HUES48 (cell line): ENCODE results near the gene MON2.

Experiments
- H3K27ac ChIP-seq: one replicate; pipeline ENCODE4 v1.7.0; 2013; ENCODE audit warnings: low read depth, low read length, inconsistent platforms
- H3K27me3 ChIP-seq: 2 replicates; pipeline ENCODE4 v1.6.1; 2013; ENCODE audit warnings: mild to moderate bottlenecking, low read length; ENCODE audit not compliant: control insufficient read depth, insufficient read depth
- H3K36me3 ChIP-seq: 2 replicates; pipeline ENCODE4 v1.6.1; 2013; ENCODE audit warnings: low read length; ENCODE audit not compliant: control insufficient read depth, insufficient read depth
- H3K4me1 ChIP-seq: 2 replicates; pipeline ENCODE4 v1.6.1; 2013; ENCODE audit warnings: mild to moderate bottlenecking, low read length; ENCODE audit not compliant: control insufficient read depth, insufficient read depth
- H3K4me3 ChIP-seq: 2 replicates; pipeline ENCODE4 v1.5.1; 2013; ENCODE audit warnings: mild to moderate bottlenecking, low read depth, low read length
- H3K9ac ChIP-seq: 2 replicates; pipeline ENCODE4 v1.6.1; 2013; ENCODE audit warnings: mild to moderate bottlenecking, low read depth, low read length, moderate library complexity
- H3K9me3 ChIP-seq: 2 replicates; pipeline ENCODE4 v1.6.1; 2013; ENCODE audit warnings: low read length; ENCODE audit not compliant: control insufficient read depth, insufficient read depth

MON2 gene

DNA sequence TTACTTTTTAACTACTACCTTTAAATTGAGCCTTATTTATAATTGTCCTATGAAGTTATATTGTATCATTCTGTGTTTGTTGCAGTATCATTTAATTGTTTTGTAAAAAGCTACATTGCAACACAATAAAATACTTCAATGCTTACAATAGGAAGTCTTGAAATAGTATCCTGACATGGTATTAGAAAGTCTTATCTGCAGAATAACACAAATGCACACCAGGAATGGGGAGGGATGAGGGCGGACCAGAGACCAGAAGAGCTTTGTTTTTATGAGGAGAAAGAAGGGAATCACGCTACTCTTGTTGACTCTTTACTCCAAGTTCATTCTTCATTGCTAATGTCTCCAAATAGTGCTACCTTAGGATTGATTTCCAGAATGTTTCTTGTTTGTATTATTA, 120.2 kb downstream of the MON2 start:
- Histone ChIP-seq H3K27me3 (no peaks in the 10 kb centered on the region), H3K4me3 (no peak overlapping the region), H3K9ac (no peak overlapping the region), H3K36me3 (peaks cover 4% of the 10 kb centered on the region; the same call in 1 of the 2 replicates), H3K27ac (no peak overlapping the region), H3K9me3 (no peaks in the 10 kb centered on the region), H3K4me1 (peaks cover 10% of the 10 kb centered on the region; the same call in 1 of the 2 replicates)

DNA sequence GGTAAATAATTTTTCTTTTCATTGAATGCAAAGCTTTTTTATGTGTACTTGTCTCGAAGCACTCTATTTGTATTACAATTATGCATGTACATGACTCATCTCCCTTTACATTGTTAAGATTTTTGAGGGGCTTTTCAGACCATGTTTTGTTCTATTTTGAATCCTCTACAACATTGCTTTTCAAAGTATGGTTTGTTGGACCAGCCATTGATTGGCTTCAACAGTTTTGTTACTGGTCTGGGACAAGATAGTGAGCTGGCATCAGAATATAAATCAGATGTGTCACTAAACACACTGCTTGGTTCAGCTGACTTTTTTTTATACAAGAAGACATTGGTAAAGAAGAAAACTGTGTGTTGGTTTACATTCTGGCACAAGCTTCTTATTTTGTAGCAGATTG, 122.3 kb downstream of the MON2 start:
- no peaks in the 10 kb centered on the region for H3K27me3 ChIP-seq
- H3K9me3 ChIP-seq, result no peaks in the 10 kb centered on the region
- peak overlapping the region; percentile 68 for H3K27ac ChIP-seq
- H3K4me1 ChIP-seq, result peaks cover 10% of the 10 kb centered on the region; the same call in 1 of the 2 replicates
- H3K4me3 ChIP-seq, result no peak overlapping the region; the same call in 1 of the 2 replicates
- no peak overlapping the region for H3K9ac ChIP-seq
- peaks cover 9% of the 10 kb centered on the region for H3K36me3 ChIP-seq

DNA sequence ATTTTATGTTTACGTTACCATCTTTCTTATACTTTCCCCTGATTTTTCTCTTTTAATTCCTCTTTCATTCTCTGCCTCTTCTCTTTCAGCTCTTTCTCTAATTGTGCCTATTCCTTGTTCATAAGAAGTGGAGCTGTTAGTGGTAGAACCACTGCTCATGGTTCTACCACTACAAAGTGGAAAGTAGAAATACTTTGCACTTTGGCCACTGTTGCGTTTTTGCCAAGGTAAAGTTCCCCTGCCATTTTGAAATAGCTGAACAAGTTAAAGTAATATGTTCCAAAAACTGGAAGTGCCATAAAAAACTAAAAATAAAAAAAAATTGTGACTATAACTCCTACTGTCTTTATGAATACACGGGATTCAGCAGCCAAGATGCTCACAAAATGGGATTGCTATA, 130.6 kb downstream of the MON2 start:
- no peaks in the 10 kb centered on the region for H3K9me3 ChIP-seq
- no peak overlapping the region for H3K27ac ChIP-seq
- H3K36me3 ChIP-seq, result peaks cover 5% of the 10 kb centered on the region
- peaks cover 23% of the 10 kb centered on the region for H3K4me1 ChIP-seq
- H3K9ac ChIP-seq, result no peak overlapping the region
- no peak overlapping the region for H3K4me3 ChIP-seq
- H3K27me3 ChIP-seq, result no peaks in the 10 kb centered on the region

DNA sequence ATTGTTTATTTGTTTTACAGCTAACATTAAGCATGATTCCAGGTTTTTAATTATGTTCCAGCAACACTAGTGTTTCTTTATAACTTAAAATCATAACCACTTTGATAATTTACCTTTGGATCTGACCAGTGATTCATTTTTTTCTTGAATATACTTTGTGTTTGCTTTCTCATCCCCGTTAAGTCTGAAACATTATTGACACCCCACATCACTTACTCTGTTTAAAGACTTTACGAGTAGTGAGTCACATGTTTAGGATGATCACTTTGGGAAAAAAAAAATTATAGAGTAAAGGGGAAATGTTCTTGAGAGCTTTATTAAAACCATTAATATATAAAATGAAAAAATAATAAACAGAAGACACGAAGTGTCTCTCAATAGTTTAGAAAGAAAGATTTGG, 132.2 kb downstream of the MON2 start:
- no peak overlapping the region for H3K27ac ChIP-seq
- H3K4me3 ChIP-seq, result no peak overlapping the region
- no peak overlapping the region for H3K9ac ChIP-seq
- H3K4me1 ChIP-seq, result peaks cover 23% of the 10 kb centered on the region
- H3K36me3 ChIP-seq, result no peaks in the 10 kb centered on the region
- no peaks in the 10 kb centered on the region for H3K9me3 ChIP-seq
- no peaks in the 10 kb centered on the region for H3K27me3 ChIP-seq

DNA sequence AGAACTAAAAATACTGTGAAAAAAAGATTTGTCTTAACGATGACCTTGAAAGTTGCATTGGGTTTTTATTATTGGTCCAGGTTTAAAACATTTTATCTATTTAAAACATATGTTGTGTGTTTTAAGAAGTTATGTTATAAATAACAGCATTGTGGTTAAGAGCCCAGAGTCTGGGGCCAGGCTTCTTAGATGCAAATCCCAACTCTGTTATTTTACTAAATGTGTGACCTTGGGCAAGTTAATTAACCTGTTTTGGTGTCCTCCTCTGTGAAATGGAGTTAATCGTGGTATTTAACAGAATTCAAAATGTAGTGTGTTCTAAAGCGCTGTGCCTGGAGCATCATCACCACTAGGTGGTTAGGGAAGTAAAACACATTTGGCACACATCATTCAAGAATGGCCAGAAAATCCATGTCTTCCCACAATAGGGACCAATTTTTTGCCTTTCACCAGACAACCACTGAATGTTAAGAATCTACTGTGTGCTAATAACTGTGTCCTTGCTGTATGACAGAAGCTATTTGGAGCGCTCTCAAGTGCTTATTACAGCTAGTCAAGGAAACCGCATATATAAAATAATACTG, 133.3 kb downstream of the MON2 start:
- no peak overlapping the region for H3K27ac ChIP-seq
- no peaks in the 10 kb centered on the region for H3K27me3 ChIP-seq
- H3K9ac ChIP-seq, result no peak overlapping the region
- H3K36me3 ChIP-seq, result no peaks in the 10 kb centered on the region
- H3K9me3 ChIP-seq, result no peaks in the 10 kb centered on the region
- H3K4me3 ChIP-seq, result no peak overlapping the region
- peaks cover 27% of the 10 kb centered on the region for H3K4me1 ChIP-seq

DNA sequence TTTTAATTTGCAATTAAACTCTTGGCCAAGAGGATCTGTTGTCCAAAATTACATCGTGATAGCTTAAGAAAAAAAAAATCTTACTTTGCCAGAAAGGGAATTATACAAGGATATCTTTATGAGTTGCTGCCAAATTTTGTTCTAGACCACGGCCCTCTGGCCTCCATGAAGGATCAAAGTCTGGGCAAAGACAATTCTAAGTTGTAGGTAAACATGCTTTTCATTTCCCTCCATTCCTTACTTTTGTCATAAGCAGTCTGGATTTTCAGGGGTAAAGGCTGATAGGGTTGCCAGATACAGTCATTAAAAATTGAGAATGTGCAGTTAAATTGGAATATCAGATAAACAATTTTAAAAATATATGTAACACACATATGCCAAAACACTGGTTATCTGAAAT, 135.1 kb downstream of the MON2 start:
- no peaks in the 10 kb centered on the region for H3K9me3 ChIP-seq
- H3K27ac ChIP-seq, result peak overlapping the region; percentile 100
- H3K27me3 ChIP-seq, result no peaks in the 10 kb centered on the region
- H3K36me3 ChIP-seq, result no peaks in the 10 kb centered on the region
- H3K9ac ChIP-seq, result peak overlapping the region; percentile 99
- peaks cover 37% of the 10 kb centered on the region for H3K4me1 ChIP-seq
- H3K4me3 ChIP-seq, result peak overlapping the region; percentile 96

DNA sequence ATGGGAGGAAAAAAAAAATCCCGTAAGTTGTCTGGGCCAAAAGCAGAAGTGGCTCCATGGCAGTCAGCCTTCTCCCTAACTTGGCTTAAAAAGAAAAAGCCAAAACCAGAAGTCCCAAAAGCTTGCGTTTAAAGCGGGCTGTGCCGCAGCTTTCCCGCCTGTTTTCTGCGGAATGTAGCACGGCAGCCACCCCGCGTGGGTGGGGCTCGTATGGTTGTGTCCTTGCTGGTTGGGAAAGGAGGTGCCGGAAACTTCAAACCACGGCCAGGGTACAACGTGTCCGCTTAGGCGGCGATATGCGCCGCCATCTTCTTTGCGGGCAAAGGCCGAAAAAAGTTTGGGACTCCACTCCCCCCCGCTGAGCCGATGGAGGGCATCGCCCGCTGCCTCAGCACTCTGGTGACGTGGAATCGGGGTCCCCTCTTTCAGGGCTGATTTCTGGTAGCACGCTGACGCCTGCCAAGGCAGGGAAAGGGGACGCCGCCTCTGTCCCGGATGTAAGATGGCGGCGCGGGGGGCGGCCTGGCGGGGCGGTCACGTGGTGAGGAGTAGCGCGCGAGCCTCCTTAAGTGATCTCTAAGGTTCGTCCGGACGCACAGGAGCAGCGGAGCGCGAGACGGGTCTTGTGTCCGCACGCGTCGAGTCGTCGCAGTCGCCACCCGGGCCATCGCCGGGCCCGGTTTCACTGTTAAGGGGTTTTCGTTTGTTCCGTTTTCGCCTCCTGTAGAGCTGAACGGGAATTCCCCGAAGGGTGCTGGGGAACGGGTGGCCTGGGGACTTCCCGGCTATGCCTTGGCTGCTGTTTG, 135.8 kb downstream of the MON2 start:
- Histone ChIP-seq H3K27ac (peak overlapping the region; percentile 100), H3K9me3 (no peaks in the 10 kb centered on the region), H3K27me3 (no peaks in the 10 kb centered on the region), H3K36me3 (no peaks in the 10 kb centered on the region), H3K4me1 (peaks cover 37% of the 10 kb centered on the region), H3K9ac (peak overlapping the region; percentile 99), H3K4me3 (peak overlapping the region; percentile 96)

DNA sequence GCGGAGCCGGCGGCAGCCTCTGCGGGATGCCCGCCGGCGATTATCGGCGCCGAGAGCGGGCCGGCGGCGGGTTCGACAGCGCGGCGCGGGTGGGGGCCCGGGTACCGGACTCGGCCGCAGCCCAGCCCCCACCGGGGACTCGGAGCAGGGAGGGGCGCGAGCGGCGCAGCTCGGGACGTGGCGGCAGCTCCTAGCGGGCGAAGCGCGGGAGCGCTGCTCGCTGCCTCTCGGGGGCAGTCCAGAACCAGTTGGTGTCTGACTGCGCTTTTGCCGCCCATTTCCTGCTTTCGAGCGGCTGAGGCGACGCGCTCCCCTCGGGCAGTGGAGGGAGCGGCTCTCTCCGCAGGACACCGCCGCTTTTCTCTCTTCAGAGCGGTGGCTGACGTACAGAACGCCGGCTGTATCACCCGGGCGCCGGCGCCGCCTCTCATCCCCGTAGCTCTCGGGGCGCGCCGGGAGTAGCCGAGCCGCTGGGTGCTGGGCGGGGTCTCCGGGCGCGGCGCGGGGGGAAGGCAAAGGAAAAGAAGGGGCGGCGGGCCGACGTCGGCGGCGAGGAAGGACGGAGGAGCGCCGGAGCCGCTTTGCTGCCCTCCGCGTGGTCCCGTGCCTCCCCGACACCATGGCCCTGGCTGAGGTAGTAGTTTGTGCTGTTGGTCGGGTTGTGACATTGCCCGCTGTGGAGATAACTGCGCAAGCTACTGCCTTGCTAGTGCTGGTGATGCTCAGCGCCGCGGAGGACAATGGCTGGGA, 136.6 kb downstream of the MON2 start:
- Histone ChIP-seq H3K36me3 (no peaks in the 10 kb centered on the region), H3K9ac (peak overlapping the region; percentile 99), H3K4me1 (peaks cover 37% of the 10 kb centered on the region)

DNA sequence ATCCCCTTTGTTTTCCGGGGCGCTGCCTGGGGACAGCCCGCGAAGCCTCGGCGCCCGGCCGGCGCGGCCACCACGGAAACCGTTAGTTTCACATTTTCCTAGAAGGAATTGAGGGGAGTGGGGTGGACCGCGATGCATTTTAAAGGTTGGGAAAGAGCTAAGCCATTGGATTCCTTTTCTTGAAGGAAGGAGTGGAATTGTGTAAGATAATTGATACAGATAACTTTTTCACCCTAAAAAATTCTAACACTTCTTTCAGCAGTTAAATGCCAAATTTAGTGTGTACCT, 137.1 kb downstream of the MON2 start:
- Histone ChIP-seq H3K4me3 (peak overlapping the region; percentile 96), H3K27ac (peak overlapping the region; percentile 100), H3K27me3 (no peaks in the 10 kb centered on the region), H3K4me1 (peaks cover 37% of the 10 kb centered on the region), H3K9me3 (no peaks in the 10 kb centered on the region), H3K36me3 (no peaks in the 10 kb centered on the region), H3K9ac (peak overlapping the region; percentile 99)

More for the DNA sequence above, 136.6 kb downstream of the MON2 start:
- Histone ChIP-seq H3K9me3 (no peaks in the 10 kb centered on the region), H3K27me3 (no peaks in the 10 kb centered on the region), H3K27ac (peak overlapping the region; percentile 100), H3K4me3 (peak overlapping the region; percentile 96)

DNA sequence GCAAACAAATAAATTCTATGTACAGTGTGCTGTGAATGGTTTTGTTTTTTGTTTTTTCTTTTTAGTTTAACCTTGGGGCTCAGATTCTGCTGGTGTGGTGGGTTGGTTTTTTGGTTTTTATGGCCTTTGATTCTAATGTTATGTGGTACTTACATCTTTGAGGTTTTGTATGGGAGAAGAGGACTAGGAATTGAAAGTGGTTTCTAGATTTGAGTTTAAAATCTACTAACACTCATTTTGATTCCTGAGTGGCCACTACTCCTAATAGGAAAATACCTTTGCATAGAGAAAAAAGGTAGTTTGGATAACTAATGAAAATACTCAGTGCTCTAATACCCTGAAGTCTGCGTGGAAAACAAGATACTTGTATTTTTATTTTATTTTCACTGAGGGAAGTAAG, 137.7 kb downstream of the MON2 start:
- peak overlapping the region; percentile 100 for H3K27ac ChIP-seq
- H3K9me3 ChIP-seq, result no peaks in the 10 kb centered on the region
- no peaks in the 10 kb centered on the region for H3K36me3 ChIP-seq
- H3K27me3 ChIP-seq, result no peaks in the 10 kb centered on the region
- peak overlapping the region; percentile 96 for H3K4me3 ChIP-seq
- H3K4me1 ChIP-seq, result peaks cover 31% of the 10 kb centered on the region
- H3K9ac ChIP-seq, result peak overlapping the region; percentile 99

DNA sequence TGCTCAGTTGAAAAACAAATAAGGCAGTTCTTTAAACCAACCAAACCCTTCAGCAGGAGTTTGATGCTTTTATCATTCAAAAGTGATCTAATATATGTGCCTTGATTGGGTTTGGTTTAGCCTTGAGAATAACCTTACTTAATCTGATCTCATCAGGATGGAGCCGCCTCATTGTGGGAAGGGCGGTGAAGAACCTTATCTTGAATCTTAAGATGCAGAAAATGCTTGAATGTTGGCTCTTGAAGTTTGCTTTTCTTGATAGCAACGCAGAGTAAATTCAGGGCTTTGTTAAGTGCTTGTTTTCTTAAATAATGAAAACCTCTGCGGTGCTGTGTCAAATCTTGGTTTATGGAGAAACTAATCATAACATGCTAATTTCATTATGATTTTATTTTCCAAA, 138.2 kb downstream of the MON2 start:
- Histone ChIP-seq H3K9me3 (no peaks in the 10 kb centered on the region), H3K27me3 (no peaks in the 10 kb centered on the region), H3K4me1 (peaks cover 26% of the 10 kb centered on the region), H3K27ac (peak overlapping the region; percentile 100), H3K9ac (peak overlapping the region; percentile 99; the same call in 1 of the 2 replicates), H3K4me3 (peak overlapping the region; percentile 96), H3K36me3 (no peaks in the 10 kb centered on the region)
